Duodenal mucosa (tissue), 2 donors: ENCODE results near the gene RNF150.

Experiments
- H3K27ac ChIP-seq: one replicate; pipeline ENCODE4 v1.7.0; 2013; ENCODE audit warnings: low read depth, low read length
- H3K27me3 ChIP-seq, 2 donors: one replicate each; pipeline ENCODE4 v1.7.0; 2013; ENCODE audit warnings: low read length in 2 of 2, control low read depth in 1 of 2; ENCODE audit not compliant: insufficient read depth in 2 of 2, control insufficient read depth in 1 of 2
- H3K36me3 ChIP-seq, 2 donors: one replicate each; pipeline ENCODE4 v1.7.0; 2013; ENCODE audit warnings: low read length in 2 of 2, control low read depth in 1 of 2; ENCODE audit not compliant: insufficient read depth in 2 of 2, control insufficient read depth in 1 of 2
- H3K4me1 ChIP-seq, 2 donors: one replicate each; pipeline ENCODE4 v1.7.0; 2013; ENCODE audit warnings: low read length in 2 of 2, control low read depth in 1 of 2; ENCODE audit not compliant: insufficient read depth in 2 of 2, control insufficient read depth in 1 of 2
- H3K4me3 ChIP-seq, 2 donors: one replicate each; pipeline ENCODE4 v1.7.0; 2013; ENCODE audit warnings: low read length in 2 of 2, low read depth in 1 of 2
- H3K9ac ChIP-seq, 2 donors: one replicate each; pipeline ENCODE4 v1.7.0; 2013; ENCODE audit warnings: low read length in 2 of 2, low read depth in 1 of 2
- H3K9me3 ChIP-seq, 2 donors: one replicate each; pipeline ENCODE4 v1.7.0; 2013; ENCODE audit warnings: low read length in 2 of 2, control low read depth in 1 of 2; ENCODE audit not compliant: control insufficient read depth in 1 of 2

RNF150 gene

DNA sequence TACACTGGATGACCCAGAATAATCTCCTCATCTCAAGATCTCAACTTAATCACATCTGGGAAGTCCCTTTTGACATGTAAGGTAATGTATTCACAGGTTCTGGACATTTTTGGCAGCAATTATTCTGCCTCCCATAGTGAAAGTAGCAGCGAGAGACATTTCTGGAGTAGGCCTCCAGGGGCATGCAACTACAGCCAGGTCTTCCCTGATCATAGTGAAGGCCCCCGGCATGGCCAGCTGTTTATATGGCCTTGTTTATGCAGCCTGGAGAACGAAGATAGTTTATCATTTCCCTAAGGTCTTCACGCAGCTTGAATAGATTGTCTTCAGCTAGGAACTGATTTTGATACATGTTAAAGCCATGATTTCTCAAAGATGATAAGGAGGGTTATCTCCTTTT lies 139.9 kb downstream of the RNF150 start:
- no peaks in the 10 kb centered on the region for H3K4me1 ChIP-seq
- H3K36me3 ChIP-seq, result no peaks in the 10 kb centered on the region
- H3K9ac ChIP-seq, result no peak overlapping the region
- no peaks in the 10 kb centered on the region for H3K9me3 ChIP-seq
- no peak overlapping the region for H3K4me3 ChIP-seq
- H3K27me3 ChIP-seq, result no peaks in the 10 kb centered on the region
- H3K27ac ChIP-seq, result no peak overlapping the region

DNA sequence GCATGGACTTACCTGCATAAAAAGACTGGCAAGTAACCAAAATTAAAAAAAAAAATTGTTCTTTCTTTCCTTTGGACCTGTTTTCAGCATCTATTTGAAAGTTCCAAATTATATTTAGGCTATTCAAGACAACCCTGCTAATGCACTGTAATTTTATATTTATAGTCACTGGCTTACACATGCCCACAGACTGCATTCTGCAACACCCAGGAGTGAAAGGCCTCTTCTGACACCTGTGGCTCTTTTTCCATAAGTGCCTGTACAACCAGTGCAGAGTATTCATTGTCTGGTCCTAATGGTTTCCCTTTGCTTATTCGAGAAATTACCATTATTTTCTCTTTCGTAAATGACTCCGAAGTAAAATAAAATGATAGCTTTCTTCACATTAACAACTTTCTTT lies 143.3 kb downstream of the RNF150 start:
- H3K27me3 ChIP-seq, result no peaks in the 10 kb centered on the region
- no peak overlapping the region for H3K4me3 ChIP-seq
- H3K27ac ChIP-seq, result no peak overlapping the region
- no peaks in the 10 kb centered on the region for H3K4me1 ChIP-seq
- H3K9ac ChIP-seq, result no peak overlapping the region
- H3K9me3 ChIP-seq, result no peaks in the 10 kb centered on the region
- no peaks in the 10 kb centered on the region for H3K36me3 ChIP-seq

DNA sequence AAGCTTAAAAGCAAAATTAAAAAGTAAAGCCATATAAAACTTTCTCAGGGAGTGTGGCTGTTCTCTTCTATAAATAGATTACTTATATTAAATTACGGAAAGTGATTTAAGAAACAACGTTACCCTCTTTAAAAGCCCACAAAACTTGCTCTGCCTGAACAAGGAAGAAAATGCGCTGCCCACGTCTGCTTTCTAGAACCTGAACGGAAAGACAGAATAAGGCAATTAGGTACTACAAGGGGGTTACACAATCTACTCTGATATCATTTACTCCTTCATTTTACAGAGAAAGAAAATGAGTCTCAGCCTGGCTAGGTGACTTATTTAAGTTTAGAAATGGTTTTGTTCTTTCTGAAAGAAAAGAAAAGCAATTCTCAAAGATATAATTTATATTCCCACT lies 147.2 kb downstream of the RNF150 start:
- Histone ChIP-seq H3K27ac (no peak overlapping the region), H3K9ac (no peak overlapping the region), H3K4me1 (no peaks in the 10 kb centered on the region)

DNA sequence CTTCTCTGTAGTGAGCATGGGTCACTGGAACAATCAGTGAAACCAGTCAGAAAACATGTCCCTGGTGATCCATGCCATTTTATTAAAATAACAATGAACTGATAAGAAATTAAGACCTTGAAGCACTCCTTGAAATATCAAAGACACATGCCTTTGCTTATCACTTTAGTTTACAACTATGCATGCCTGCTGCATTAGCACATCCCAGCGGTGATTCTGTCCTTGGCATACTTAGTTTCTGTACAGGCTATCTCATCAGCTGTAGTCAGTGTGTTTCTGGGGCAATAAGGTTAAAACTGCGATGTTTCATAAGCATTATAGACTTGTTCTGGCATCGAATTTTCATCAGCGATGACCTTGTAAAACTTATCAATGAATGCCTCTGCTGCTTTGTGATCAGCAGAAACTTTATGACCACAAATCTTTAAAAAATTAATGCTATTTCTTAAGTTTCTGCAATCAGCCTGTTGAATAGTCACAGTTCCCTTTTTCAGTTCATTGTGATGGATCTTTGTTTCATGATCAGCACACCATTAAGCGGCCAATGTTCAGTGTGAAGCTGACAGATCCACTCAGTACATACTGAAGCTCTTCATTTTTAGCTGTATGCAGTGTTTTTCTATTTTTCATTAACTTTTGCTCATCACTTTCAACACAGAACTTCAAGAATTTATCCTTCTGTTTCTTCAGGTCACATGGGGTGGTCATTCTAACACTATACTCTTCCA lies 150.5 kb downstream of the RNF150 start:
- Histone ChIP-seq H3K27me3 (no peaks in the 10 kb centered on the region), H3K4me3 (no peak overlapping the region), H3K4me1 (no peaks in the 10 kb centered on the region), H3K9ac (no peak overlapping the region), H3K36me3 (no peaks in the 10 kb centered on the region), H3K27ac (no peak overlapping the region), H3K9me3 (no peaks in the 10 kb centered on the region)

More for the DNA sequence above, 147.2 kb downstream of the RNF150 start:
- Histone ChIP-seq H3K36me3 (no peaks in the 10 kb centered on the region), H3K9me3 (no peaks in the 10 kb centered on the region), H3K4me3 (no peak overlapping the region), H3K27me3 (no peaks in the 10 kb centered on the region)

DNA sequence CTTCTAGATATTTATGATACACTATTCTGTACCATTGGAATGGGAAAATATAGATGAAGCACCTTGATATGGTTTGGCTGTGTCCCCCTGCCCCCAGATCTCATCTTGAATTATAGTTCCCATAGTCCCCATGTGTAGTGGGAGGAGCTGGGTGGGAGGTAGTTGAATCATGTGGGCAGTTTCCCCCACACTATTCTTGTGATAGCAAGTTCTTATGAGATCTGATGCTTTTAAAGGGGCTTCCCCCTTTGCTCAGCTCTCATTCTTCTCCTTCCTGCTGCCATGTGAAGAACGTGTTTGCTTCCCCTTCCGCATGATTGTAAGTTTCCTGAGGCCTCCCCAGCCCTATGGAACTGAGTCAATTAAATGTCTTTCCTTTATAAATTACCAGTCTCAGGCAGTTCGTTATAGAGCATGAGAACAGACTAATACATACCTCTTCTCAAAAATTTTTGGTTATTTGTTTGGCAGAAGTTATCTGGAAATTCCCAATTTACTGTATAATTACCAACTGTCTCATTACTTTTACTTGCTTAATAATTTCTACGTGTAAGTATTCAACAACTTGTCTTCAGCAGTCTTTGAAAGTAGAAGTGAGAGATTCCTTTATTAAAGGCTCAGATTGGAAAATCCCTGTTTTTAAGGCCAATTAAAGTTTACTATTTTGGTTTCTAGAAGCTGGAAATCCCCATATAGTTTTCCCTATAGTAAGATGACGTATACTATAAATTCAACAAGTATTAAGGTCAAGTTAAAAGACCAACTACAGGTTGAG lies 152.7 kb downstream of the RNF150 start:
- Histone ChIP-seq H3K9me3 (no peaks in the 10 kb centered on the region), H3K4me3 (no peak overlapping the region), H3K4me1 (no peaks in the 10 kb centered on the region), H3K9ac (no peak overlapping the region), H3K36me3 (no peaks in the 10 kb centered on the region), H3K27me3 (no peaks in the 10 kb centered on the region), H3K27ac (no peak overlapping the region)

DNA sequence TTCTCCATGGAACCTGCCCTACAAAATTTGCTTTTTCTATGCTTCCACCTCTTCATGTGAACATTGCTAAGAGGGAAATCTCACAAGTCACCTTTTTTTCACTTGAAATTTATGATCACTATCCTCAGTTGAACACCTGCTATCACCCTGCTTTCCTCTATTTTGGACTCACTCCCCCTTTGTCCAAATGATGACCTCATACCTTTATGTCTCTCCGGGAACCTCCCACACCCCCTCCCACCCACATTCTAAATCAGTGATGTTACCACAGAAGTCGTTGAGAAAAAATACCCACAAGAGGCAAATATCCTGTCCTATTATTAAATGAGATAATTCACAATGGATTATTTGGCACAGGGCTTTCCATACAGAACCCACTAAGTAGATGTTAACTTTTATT lies 156.5 kb downstream of the RNF150 start:
- Histone ChIP-seq H3K9me3 (no peaks in the 10 kb centered on the region), H3K9ac (no peak overlapping the region), H3K4me1 (no peaks in the 10 kb centered on the region), H3K36me3 (no peaks in the 10 kb centered on the region), H3K27me3 (no peaks in the 10 kb centered on the region), H3K27ac (no peak overlapping the region), H3K4me3 (no peak overlapping the region)

DNA sequence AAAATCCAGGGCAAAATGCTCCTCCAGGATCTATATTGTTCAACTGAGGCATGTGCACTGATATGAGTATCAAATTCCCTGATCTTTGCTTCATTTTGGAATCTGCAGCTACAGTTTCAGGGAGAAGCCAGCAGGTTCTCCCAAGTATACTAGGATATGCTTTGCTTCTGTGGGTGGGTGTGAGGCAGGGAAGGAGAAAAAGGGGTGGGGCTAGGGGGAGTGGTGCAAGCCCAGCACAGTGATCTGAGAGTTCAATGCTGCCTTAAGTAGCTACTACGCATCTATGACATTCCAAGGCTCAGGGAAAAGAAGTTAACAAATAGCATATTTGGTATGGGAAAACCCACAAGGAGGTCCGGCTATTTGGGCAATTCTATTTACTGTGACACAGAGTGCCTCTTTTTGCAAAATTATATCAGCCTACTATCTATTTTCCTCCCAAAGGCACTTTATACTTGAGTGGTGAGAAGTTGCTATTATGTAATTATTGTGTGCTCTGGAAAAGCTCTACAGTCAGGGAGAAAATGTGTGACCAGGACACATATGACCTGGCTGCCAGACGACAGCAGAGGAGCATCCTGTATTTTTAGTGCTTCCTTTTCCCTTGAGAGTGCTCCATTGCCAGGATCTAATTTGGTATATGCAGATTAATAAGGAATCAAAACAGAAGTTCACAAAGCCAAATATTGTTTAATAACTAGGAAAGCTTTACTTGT lies 162.0 kb downstream of the RNF150 start:
- Histone ChIP-seq H3K27ac (no peak overlapping the region), H3K4me1 (no peaks in the 10 kb centered on the region), H3K36me3 (no peaks in the 10 kb centered on the region), H3K9me3 (no peaks in the 10 kb centered on the region), H3K9ac (no peak overlapping the region), H3K4me3 (no peak overlapping the region), H3K27me3 (no peaks in the 10 kb centered on the region)

DNA sequence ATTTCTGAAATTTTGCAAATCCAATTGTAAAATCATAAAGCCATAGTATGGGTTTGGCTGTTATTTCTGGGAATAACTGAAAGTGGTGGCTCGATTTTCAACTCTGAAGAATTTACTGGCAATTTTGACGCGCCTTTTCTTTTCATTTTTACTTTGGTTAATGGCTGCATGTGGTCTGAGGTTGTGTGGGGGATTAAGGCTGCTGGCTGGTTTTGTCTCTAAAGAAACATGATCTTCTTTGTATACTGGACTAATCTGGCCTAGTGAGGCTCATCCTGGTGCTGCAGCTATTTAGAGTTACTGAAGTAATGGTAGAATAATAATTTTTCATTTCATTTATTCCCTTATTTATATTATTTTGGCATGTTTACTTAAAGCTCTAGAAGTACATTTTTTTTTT lies 164.0 kb downstream of the RNF150 start:
- Histone ChIP-seq H3K36me3 (no peaks in the 10 kb centered on the region), H3K9me3 (no peaks in the 10 kb centered on the region), H3K4me3 (no peak overlapping the region), H3K9ac (no peak overlapping the region), H3K27ac (no peak overlapping the region), H3K4me1 (no peaks in the 10 kb centered on the region), H3K27me3 (no peaks in the 10 kb centered on the region)

DNA sequence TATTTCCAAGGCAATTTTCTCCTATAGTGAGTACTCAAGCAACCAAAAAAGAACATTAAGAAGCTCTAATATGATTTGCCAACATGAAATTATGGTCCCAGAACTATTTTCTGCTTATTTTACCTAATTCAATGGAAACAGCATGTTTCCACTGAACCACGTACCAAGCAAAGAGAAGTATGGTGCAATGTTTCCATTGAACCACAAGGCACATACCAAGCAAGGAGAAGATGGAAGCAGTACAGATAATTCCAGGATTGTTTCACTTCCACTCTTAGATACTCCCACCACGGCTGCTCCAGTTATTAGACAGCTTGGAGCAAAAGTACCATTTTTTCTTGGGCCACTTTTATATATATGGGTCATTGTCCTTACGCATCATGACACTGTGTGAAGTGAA lies 164.9 kb downstream of the RNF150 start:
- Histone ChIP-seq H3K27ac (no peak overlapping the region), H3K36me3 (no peaks in the 10 kb centered on the region), H3K27me3 (no peaks in the 10 kb centered on the region), H3K9ac (no peak overlapping the region), H3K9me3 (no peaks in the 10 kb centered on the region), H3K4me1 (no peaks in the 10 kb centered on the region), H3K4me3 (no peak overlapping the region)

DNA sequence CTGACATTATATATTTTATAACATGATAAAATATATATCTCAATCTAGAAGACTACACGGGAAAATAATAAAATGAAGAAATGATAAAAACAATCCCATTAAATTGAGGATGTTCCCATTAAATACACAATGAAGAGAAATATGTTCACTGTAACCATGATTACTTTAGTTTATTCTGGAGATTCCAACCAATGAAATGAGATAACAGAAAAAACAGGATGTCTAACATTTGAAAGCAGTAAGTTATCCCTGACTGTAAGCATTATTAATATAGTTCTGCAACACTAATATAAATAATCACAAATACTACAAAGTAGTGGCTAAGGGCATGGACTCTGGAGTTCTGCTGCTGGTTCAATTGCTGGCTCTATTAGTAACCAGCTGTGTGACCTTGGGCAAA lies 169.4 kb downstream of the RNF150 start:
- no peak overlapping the region for H3K9ac ChIP-seq
- no peak overlapping the region for H3K4me3 ChIP-seq
- no peaks in the 10 kb centered on the region for H3K9me3 ChIP-seq
- H3K27ac ChIP-seq, result no peak overlapping the region
- no peaks in the 10 kb centered on the region for H3K36me3 ChIP-seq
- H3K4me1 ChIP-seq, result no peaks in the 10 kb centered on the region
- H3K27me3 ChIP-seq, result no peaks in the 10 kb centered on the region
